GM12873 (cell line): ENCODE data around the gene REV3L.

Experiments used
- CTCF ChIP-seq: IDR thresholded peaks from 2 replicates; pipeline ENCODE4 v1.5.1; 2012; ENCODE audit warnings: low read depth, mild to moderate bottlenecking, moderate library complexity, low read length, control low read depth; ENCODE audit not compliant: insufficient read depth; ENCODE audit errors: missing control alignments

The REV3L gene

GRCh38 chr6:111417946-111418345 lies 65.1 kb downstream of the REV3L start:
- no peak for TF ChIP-seq CTCF

GRCh38 chr6:111417181-111417585 lies 65.8 kb downstream of the REV3L start:
- TF ChIP-seq CTCF: no peak

GRCh38 chr6:111416529-111416928 lies 66.5 kb downstream of the REV3L start:
- TF ChIP-seq CTCF: no peak

GRCh38 chr6:111414373-111414772 lies 68.6 kb downstream of the REV3L start:
- no peak for TF ChIP-seq CTCF

- TF ChIP-seq CTCF: no peak
Measured at GRCh38 chr6:111411978-111412566, 70.9 kb downstream of the REV3L start.

GRCh38 chr6:111411046-111411445 lies 72.0 kb downstream of the REV3L start:
- TF ChIP-seq CTCF: no peak

GRCh38 chr6:111410371-111410770 lies 72.6 kb downstream of the REV3L start:
- no peak for TF ChIP-seq CTCF

- no peak for TF ChIP-seq CTCF
Measured at GRCh38 chr6:111409430-111409829, 73.6 kb downstream of the REV3L start.
